ENCODE measurements around the gene LGALS1.
A peak's percentile ranks its signal among the peaks of the same experiment; 100 is the strongest.

LGALS1 gene

DNA sequence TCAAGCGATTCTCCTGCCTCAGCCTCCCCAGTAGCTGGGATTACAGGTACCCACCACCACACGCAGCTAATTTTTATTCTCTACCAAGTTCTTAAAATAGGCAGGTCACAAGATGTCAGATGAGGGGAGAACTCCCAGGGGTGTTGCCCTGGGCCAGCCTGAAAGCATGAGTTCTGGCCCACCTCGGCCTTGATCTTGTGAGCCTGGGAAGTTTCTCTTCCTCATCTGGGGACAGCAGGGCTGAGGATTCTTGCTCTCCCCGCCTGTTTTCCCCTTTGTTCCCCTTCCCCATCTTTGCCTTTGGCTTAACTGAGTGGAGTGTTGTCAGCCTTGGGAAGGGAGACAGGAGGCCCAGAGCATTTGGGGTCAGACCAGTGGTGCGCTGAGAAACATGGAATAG, 13.4 kb upstream of the LGALS1 start:
- no peak for DNase-seq (ENCODE audit: low read depth)

DNA sequence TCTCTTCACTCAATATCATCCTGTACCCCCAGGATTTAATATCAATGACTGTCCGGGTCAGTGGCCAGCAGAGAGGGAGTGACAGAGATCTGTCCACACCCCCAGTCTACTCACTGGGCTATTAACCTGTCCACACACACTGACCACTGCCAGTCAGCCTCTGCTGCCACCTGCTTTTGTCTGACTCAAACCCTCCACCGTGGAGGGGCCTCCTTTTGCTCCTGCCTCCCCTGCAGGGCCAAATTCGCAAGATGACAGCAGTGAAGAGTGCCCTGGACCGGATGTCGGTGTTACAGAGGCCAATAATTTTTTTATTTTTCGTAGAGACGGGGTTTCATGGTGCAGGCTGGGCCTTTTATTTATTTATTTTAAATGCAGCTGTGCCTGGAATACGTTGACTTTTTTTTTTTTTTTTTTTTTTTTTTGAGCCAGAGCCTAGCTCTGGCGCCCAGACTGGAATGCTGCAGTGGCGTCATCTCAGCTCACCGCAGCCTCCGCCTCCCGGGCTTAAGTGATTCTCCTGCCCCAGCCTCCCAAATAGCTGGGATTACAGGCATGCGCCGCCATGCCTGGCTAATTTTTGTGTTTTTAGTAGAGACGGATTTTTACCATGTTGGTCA, 11.8 kb upstream of the LGALS1 start:
- DNase-seq (ENCODE audit: low read depth): peak; percentile 46

- no peak for DNase-seq (ENCODE audit: low read depth)
These were observed 11.0 kb upstream of the LGALS1 start for GRCh38 chr22:37664249-37665101.

DNA sequence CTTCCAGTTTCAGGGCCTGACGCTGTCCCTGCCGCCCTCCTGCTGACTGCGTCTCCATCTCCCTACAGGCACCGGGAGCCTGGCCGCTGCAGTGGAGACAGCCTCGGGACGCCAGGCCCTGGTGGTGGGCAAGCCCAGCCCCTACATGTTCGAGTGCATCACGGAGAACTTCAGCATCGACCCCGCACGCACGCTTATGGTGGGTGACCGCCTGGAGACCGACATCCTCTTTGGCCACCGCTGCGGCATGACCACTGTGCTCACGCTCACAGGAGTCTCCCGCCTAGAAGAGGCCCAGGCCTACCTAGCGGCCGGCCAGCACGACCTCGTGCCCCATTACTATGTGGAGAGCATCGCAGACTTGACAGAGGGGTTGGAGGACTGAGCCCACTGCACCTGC, 9.9 kb upstream of the LGALS1 start:
- no peak for DNase-seq (ENCODE audit: low read depth)

DNA sequence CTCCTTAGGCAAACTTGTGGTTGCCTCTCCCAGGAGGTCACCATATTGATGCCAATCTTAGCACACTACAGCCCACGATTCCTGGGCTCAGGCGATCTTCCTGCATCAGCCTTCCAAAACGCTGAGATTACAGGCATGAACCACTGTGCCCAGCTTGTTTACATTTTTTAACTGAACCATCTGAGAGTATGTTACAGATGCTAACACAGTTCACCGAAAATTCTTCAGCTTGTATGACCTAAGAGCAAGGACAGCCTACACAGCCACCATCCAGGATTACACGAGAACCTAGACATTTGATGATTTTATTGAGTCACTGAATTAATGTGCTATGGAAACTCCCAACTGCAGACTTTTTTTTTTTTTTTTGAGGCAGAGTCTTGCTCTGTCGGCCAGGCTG, 5.8 kb upstream of the LGALS1 start:
- DNase-seq (ENCODE audit: low read depth): no peak

- no peak for DNase-seq (ENCODE audit: low read depth)
These were observed 3.1 kb upstream of the LGALS1 start for GRCh38 chr22:37672206-37672919.

DNA sequence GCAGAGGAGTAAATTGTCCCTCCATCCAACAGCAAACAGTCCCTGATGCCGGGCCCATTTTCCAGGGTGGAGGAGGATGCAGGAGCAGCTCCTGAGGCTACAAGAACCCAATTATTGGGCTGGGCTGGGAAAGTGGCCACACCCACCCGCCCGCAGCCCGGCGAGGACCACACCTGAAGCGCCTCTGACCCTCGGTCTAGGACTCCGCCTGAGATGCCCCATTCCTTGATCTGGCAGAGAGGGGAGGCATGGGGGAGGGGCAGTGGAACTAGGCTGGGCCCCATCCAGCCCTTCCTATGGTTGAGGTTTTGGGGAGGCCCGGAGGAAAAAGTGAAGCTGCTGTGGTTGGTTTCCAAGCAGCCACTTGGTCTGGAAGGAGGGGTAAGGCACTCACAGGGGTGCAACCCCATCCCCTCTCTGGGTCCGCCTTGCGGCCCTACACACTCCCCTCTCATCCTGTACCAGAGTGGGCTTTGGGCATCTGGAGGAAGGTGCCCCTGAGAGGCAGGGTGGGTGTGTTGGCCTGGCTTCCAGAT, 2.4 kb upstream of the LGALS1 start:
- DNase-seq (ENCODE audit: low read depth): no peak

- DNase-seq (ENCODE audit: low read depth): no peak
These were observed 1.2 kb upstream of the LGALS1 start for GRCh38 chr22:37674248-37674647.

- peak; percentile 26 for DNase-seq (ENCODE audit: low read depth)
These were observed 697 bp downstream of the LGALS1 start for GRCh38 chr22:37675930-37676735.

DNA sequence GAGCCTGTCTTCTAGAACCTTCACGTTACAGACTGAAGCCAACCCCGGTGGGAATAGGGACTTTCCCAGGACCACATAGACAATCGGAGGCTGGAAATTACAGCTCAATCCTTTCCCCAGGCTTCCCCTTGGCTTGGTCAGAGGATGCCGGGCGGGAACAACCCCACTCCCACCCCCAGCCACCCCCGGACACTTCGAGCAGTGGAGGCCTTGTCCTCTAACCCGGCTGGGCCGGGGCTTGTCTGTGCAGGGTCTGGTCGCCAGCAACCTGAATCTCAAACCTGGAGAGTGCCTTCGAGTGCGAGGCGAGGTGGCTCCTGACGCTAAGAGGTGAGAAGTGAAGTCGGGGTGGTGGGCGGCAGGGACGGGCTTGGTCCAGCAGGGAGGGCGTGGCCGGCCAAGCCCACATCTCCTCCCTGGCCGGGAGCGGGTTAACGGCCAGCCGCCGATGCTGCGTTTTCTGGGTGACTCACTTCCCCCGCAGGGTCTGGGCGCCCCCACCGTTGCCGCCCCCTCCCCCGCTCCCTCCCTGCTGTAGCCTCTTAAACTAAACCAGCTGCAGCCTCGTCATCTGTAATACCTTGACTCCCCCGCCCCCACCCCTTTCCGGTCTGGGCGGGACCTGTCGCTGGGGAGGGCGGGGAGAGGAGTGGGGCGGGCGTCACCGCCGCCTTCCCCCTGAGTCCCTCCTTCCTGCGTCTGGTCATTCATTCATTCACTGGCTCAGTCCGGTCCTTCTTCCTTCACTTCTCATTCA, 1.5 kb downstream of the LGALS1 start:
- DNase-seq (ENCODE audit: low read depth): peak; percentile 99

DNA sequence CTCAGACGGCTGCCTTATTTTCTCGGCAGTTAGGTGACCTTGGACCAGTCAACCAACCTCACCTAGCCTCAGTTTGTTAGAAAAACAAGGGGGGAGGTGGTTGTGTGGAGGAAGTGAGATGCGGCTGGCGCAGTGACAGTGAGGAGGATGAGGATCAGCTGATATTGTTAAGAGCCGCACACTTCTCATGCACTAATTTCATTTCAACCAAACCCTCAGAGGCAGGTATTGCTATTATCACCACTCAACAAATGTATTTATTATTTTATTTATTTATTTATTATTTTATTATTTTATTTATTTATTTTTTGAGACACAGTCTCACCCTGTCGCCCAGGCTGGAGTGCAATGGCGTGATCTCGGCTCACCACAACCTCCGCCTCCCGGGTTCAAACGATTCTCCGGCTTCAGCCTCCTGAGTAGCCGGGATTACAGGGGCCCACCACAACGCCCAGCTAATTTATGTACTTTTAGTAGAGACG, 2.1 kb downstream of the LGALS1 start:
- no peak for DNase-seq (ENCODE audit: low read depth)

GRCh38 chr22:37678372-37678771, 2.9 kb downstream of the LGALS1 start:
- DNase-seq (ENCODE audit: low read depth): no peak

- no peak for DNase-seq (ENCODE audit: low read depth)
These were observed 4.2 kb downstream of the LGALS1 start for GRCh38 chr22:37679670-37680069.

GRCh38 chr22:37680191-37680851, 4.9 kb downstream of the LGALS1 start:
- no peak for DNase-seq (ENCODE audit: low read depth)

DNA sequence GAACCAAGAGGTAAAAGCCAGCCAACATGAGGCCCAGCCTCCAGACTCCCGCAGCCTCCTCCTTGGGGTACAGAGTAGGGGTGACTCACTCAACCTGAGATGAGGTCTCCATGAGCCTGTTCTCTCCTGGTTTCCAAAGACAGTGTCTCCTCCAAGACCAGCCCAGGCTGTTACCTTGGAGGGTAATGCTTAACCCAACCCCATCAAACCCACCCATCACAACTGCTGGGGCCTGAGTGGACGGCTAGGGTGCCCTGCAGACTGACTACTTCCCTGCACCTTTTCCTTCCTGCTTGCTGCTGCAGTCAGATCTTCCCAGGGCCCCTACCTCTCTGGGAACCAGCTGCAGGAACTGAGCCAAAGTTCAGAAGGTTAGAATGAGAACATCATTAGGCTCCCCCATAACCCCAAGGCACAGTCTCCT, 5.6 kb downstream of the LGALS1 start:
- DNase-seq (ENCODE audit: low read depth): peak; percentile 68

GRCh38 chr22:37681556-37682049, 6.2 kb downstream of the LGALS1 start:
- peak; percentile 81 for DNase-seq (ENCODE audit: low read depth)

- no peak for DNase-seq (ENCODE audit: low read depth)
These were observed 9.6 kb downstream of the LGALS1 start for GRCh38 chr22:37684803-37685615.

GRCh38 chr22:37686002-37686982, 10.9 kb downstream of the LGALS1 start, which contains the start of gene NOL12:
Gene NOL12, plus strand, starts transcription at chr22:37686343. Its CDS starts 50 bp downstream, at chr22:37686393.
- peak; percentile 90 for DNase-seq (ENCODE audit: low read depth)
